ENCODE results near the gene GLCCI1.

DNA sequence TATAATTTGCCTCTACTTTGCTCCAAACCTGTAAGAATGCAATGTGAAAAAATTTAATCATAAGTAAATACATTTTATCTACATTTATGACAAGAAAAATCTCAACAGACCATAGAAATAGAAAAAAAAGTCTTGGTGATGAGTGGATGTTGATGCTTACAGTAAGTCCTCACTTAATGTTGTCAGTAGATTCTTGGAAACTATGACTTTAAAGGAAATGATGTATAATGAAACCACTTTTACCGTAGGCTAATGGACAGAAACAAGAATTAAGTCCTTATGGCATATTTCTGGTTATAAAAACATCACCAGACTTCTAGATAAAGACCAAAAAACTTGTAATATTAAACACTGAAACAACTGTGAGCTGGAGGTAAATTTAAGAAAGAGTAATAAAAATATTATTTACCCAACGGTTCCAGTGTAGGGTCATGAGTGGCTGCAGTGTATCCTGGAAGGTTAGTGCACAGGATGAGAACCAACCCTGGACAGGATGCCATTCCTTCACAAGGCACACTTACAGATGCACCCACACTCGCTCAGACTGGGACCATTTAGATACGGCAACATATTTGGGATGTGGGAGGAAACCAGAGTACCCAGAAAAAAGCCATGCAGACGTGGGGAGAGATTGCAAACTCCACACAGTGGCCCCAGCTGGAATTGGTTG lies 76.3 kb downstream of the GLCCI1 start:
- TF ChIP-seq, protein P1, sequence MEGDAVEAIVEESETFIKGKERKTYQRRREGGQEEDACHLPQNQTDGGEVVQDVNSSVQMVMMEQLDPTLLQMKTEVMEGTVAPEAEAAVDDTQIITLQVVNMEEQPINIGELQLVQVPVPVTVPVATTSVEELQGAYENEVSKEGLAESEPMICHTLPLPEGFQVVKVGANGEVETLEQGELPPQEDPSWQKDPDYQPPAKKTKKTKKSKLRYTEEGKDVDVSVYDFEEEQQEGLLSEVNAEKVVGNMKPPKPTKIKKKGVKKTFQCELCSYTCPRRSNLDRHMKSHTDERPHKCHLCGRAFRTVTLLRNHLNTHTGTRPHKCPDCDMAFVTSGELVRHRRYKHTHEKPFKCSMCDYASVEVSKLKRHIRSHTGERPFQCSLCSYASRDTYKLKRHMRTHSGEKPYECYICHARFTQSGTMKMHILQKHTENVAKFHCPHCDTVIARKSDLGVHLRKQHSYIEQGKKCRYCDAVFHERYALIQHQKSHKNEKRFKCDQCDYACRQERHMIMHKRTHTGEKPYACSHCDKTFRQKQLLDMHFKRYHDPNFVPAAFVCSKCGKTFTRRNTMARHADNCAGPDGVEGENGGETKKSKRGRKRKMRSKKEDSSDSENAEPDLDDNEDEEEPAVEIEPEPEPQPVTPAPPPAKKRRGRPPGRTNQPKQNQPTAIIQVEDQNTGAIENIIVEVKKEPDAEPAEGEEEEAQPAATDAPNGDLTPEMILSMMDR (IDR thresholded peaks at IDR 0.05), result no peak
- no peak for TF ChIP-seq POLR2A (IDR thresholded peaks at IDR 0.05)

Data from lower leg skin (tissue), 3 donors.